Activated T-helper 1 cell treated with Interleukin-2 at 50 U/mL for 16 hours (primary cell): ENCODE data around the gene AGBL4.
"Not testable (repeated sequence)": the region's sequence is repeated elsewhere in the genome, so short reads cannot be mapped to it uniquely, and the experiment has no call there.

ENCODE experiments used
- DNase-seq: peaks from one replicate; pipeline ENCODE4 v3.0.0-alpha.2; 2020; ENCODE audit warnings: low read depth

Gene AGBL4

GRCh38 chr1:49306507-49307070, 717.2 kb downstream of the AGBL4 start:
- no peak for DNase-seq

GRCh38 chr1:49302400-49302799, 721.4 kb downstream of the AGBL4 start:
- not testable (repeated sequence) for DNase-seq

- no peak for DNase-seq
Observed at GRCh38 chr1:49298304-49298703, 725.5 kb downstream of the AGBL4 start.

GRCh38 chr1:49297783-49298182, 726.0 kb downstream of the AGBL4 start:
- no peak for DNase-seq

GRCh38 chr1:49294539-49294938, 729.2 kb downstream of the AGBL4 start:
- no peak for DNase-seq

- no peak for DNase-seq
Observed at GRCh38 chr1:49293016-49293415, 730.7 kb downstream of the AGBL4 start.

- DNase-seq: not testable (repeated sequence)
Observed at GRCh38 chr1:49257211-49258049, 766.3 kb downstream of the AGBL4 start.

- DNase-seq: no peak
Observed at GRCh38 chr1:49252917-49253316, 770.8 kb downstream of the AGBL4 start.

- no peak for DNase-seq
Observed at GRCh38 chr1:49251019-49251784, 772.6 kb downstream of the AGBL4 start.

GRCh38 chr1:49240709-49241221, 783.0 kb downstream of the AGBL4 start:
- DNase-seq: no peak

- no peak for DNase-seq
Observed at GRCh38 chr1:49234988-49235387, 788.8 kb downstream of the AGBL4 start.

- no peak for DNase-seq
Observed at GRCh38 chr1:49229555-49229954, 794.2 kb downstream of the AGBL4 start.

GRCh38 chr1:49226758-49227157, 797.0 kb downstream of the AGBL4 start:
- no peak for DNase-seq

GRCh38 chr1:49225464-49225863, 798.3 kb downstream of the AGBL4 start:
- no peak for DNase-seq

GRCh38 chr1:49213301-49213700, 810.5 kb downstream of the AGBL4 start:
- no peak for DNase-seq

- DNase-seq: no peak
Observed at GRCh38 chr1:49208712-49209111, 815.0 kb downstream of the AGBL4 start.

- no peak for DNase-seq
Observed at GRCh38 chr1:49204720-49205119, 819.0 kb downstream of the AGBL4 start.

- DNase-seq: no peak
Observed at GRCh38 chr1:49200738-49201137, 823.0 kb downstream of the AGBL4 start.

GRCh38 chr1:49199564-49199963, 824.2 kb downstream of the AGBL4 start:
- no peak for DNase-seq

- no peak for DNase-seq
Observed at GRCh38 chr1:49197081-49197480, 826.7 kb downstream of the AGBL4 start.

GRCh38 chr1:49190138-49190537, 833.6 kb downstream of the AGBL4 start:
- no peak for DNase-seq

GRCh38 chr1:49187056-49187455, 836.7 kb downstream of the AGBL4 start:
- DNase-seq: no peak
